Panc1 (cell line): ENCODE results near the gene RBM44. TPM values are rescaled to one million over a fixed set of nuclear protein-coding genes. Genes with fewer than 3 reads are reported as not detected.

Experiments used
- ATAC-seq: fragments of 200-7000 bp; cut with Tn5 transposase; 2 replicates; pipeline ENCODE4 v1.9.1; 2020; ENCODE audit warnings: mild to moderate bottlenecking, moderate library complexity
- BruUV-seq: library from RNA; stranded (reverse); fragments of 400-500 nt; replicated peaks from 2 replicates; lab custom pipeline; 2021; lab: Mats Ljungman, UMichigan
- CTCF ChIA-PET: fragments of 300-600 bp; sonication (Branson Sonifier 250); formaldehyde crosslinking; loops from one replicate; lab custom pipeline; 2022; ENCODE audit warnings: antibody characterized with exemption; lab: Charles Lee
- POLR2A ChIA-PET: fragments of 300-600 bp; sonication (Branson Sonifier 250); formaldehyde crosslinking; loops from one replicate; lab custom pipeline; 2022; ENCODE audit warnings: antibody characterized with exemption; lab: Charles Lee
- DNase-seq: peaks from one replicate; pipeline ENCODE4 v3.0.0-alpha.2; 2010; ENCODE audit warnings: low read depth, low spot score
- H3K27ac ChIP-seq: 2 replicates; pipeline ENCODE4 v1.5.1; 2011; ENCODE audit warnings: mild to moderate bottlenecking, low read length, inconsistent platforms
- H3K27me3 ChIP-seq: fragments of 200-500 bp; sonication (Bioruptor generic); 2 replicates; pipeline ENCODE4 v1.6.0; 2014; ENCODE audit warnings: low read length, inconsistent platforms; ENCODE audit not compliant: control insufficient read depth, insufficient read depth
- H3K36me3 ChIP-seq: fragments of 200-500 bp; sonication (Bioruptor generic); 2 replicates; pipeline ENCODE4 v1.5.1; 2014; ENCODE audit warnings: inconsistent platforms, mild to moderate bottlenecking, low read length, moderate library complexity; ENCODE audit not compliant: control insufficient read depth, insufficient read depth
- H3K4me1 ChIP-seq: 2 replicates; pipeline ENCODE4 v1.5.1; 2011; ENCODE audit warnings: inconsistent platforms, mild to moderate bottlenecking, low read length, moderate library complexity; ENCODE audit not compliant: control insufficient read depth, insufficient read depth
- H3K4me3 ChIP-seq, 2 experiments: 2 replicates each; pipeline ENCODE4 v1.5.1; 2011 to 2012; ENCODE audit warnings: low read depth in 2 of 2, low read length in 2 of 2, mild to moderate bottlenecking in 2 of 2, inconsistent platforms in 1 of 2, moderate library complexity in 1 of 2
- H3K9me3 ChIP-seq: fragments of 200-500 bp; sonication (Bioruptor generic); 2 replicates; pipeline ENCODE4 v1.5.1; 2014; ENCODE audit warnings: low read depth, mild to moderate bottlenecking, inconsistent platforms, low read length, moderate library complexity; ENCODE audit not compliant: control insufficient read depth, insufficient read depth
- CTCF ChIP-seq: fragments of 450-650 bp; IDR thresholded peaks from 2 replicates; pipeline ENCODE4 v1.5.1; 2017; ENCODE audit warnings: mild to moderate bottlenecking
- POLR2AphosphoS5 ChIP-seq: IDR thresholded peaks from 2 replicates; pipeline ENCODE4 v1.6.1; 2012; ENCODE audit warnings: mild to moderate bottlenecking, low read depth, low read length, moderate library complexity
- REST ChIP-seq, 2 experiments: IDR thresholded peaks; 2 replicates each; pipeline ENCODE4 v1.6.1; 2011 to 2012; ENCODE audit warnings: low read depth in 2 of 2, control low read depth in 1 of 2, low read length in 1 of 2, mild to moderate bottlenecking in 1 of 2, moderate library complexity in 1 of 2; ENCODE audit not compliant: insufficient read depth in 1 of 2
- SIN3A ChIP-seq: IDR thresholded peaks from 2 replicates; pipeline ENCODE4 v1.6.1; 2012; ENCODE audit warnings: low read depth, mild to moderate bottlenecking, low read length, moderate library complexity, borderline replicate concordance; ENCODE audit not compliant: insufficient read depth
- TCF7L2 ChIP-seq: IDR thresholded peaks from 2 replicates; pipeline ENCODE4 v1.6.1; 2011; ENCODE audit warnings: mild to moderate bottlenecking, low read depth, low read length, inconsistent platforms
- in situ Hi-C: cut with HindIII; loops from 2 replicates; pipeline ENCODE4 v1.10.0; 2016; ENCODE audit warnings: low sequenced_read_pairs, low pct_unique_long_range_greater_than_20kb
- intact Hi-C: fragments of 100-400 bp; cut with micrococcal nuclease; formaldehyde crosslinking; loops from one replicate; pipeline ENCODE4 v1.10.0; 2022; ENCODE audit not compliant: unreplicated experiment
- total RNA-seq: library from RNA; stranded (reverse); gene quantifications from one replicate; pipeline ENCODE4 v1.2.1, GENCODE V29; 2021; ENCODE audit not compliant: unreplicated experiment

The RBM44 gene
- total RNA-seq, 1 experiment from 2014 or later: 0.90 TPM

DNA sequence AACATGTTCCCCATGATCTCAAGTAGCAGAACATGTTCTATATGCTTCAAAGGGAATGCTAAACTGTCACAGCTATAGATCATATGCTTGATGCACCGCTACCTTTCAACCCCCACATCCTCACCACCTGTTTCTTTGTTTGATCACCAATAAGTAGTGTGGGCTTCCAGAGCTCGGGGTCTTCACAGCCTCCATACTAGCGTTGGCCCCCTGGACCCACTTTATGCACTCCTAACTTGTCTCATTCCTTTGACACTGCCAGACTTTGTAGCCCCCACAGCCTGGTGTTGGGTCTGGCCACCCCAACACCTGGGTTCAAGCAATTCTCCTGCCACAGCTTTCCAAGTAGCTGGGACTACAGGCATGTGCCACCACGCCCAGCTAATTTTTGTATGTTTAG is 11.6 kb upstream of the RBM44 start:
- intact Hi-C loops (no loop called here), in situ Hi-C loops (no loop called here)
- DNase-seq: no peak
- H3K4me1 ChIP-seq: no peaks in the 10 kb centered on the region; the same call in 1 of the 2 replicates
- no TSS peak for BruUV-seq
- no peak overlapping the region for H3K27ac ChIP-seq
- ChIA-PET CTCF (no interaction called here), POLR2A (no interaction called here)
- H3K4me3 ChIP-seq: no peak overlapping the region
- ATAC-seq: no peak
- TF ChIP-seq REST (IDR thresholded peaks at IDR 0.05; ENCODE audit: insufficient read depth in 1 of 2, low read depth in 2 of 2, low read length in 1 of 2) (no peak), CTCF (no peak), SIN3A (no peak)
- no peaks in the 10 kb centered on the region; the same call in 1 of the 2 replicates for H3K36me3 ChIP-seq
- peaks cover 12% of the 10 kb centered on the region for H3K9me3 ChIP-seq
- no peaks in the 10 kb centered on the region for H3K27me3 ChIP-seq

- H3K36me3 ChIP-seq: no peaks in the 10 kb centered on the region
- no peak for TF ChIP-seq SIN3A
- no peak for TF ChIP-seq TCF7L2
- no peak for TF ChIP-seq CTCF
- no peak for TF ChIP-seq POLR2AphosphoS5
- in situ Hi-C loops: no loop called here
- ChIA-PET CTCF (no interaction called here), POLR2A (no interaction called here)
- ATAC-seq (no peak), DNase-seq (no peak)
- intact Hi-C loops: no loop called here
- H3K4me3 ChIP-seq: no peak overlapping the region
- no peaks in the 10 kb centered on the region for H3K27me3 ChIP-seq
- H3K9me3 ChIP-seq: peaks cover 9% of the 10 kb centered on the region
- H3K4me1 ChIP-seq: no peaks in the 10 kb centered on the region; the same call in 1 of the 2 replicates
- BruUV-seq: no TSS peak
- no peak overlapping the region for H3K27ac ChIP-seq
These were observed 8.2 kb upstream of the RBM44 start for GRCh38 chr2:237790353-237790752.
